HEK293 (cell line): ENCODE measurements around the gene PIP.
A peak's percentile ranks its signal among the peaks of the same experiment; 100 is the strongest.
"Not testable (repeated sequence)": the region's sequence is repeated elsewhere in the genome, so short reads cannot be mapped to it uniquely, and the experiment has no call there.

ENCODE experiments used
- CTCF ChIA-PET: fragments of 350-600 bp; formaldehyde crosslinking; extraction: SDS; loops from one replicate; lab custom pipeline; 2021; ENCODE audit warnings: antibody characterized with exemption; lab: Yijun Ruan, JAX
- POLR2A ChIA-PET: fragments of 300-600 bp; formaldehyde crosslinking; extraction: SDS; loops from one replicate; lab custom pipeline; 2020; ENCODE audit warnings: antibody characterized with exemption, inconsistent platforms; lab: Yijun Ruan, JAX
- H3K27ac ChIP-seq: fragments of 200-500 bp; sonication (Bioruptor generic); 2 replicates; pipeline ENCODE4 v1.5.1; 2014; ENCODE audit warnings: low read depth, low read length, control low read depth, inconsistent platforms; ENCODE audit errors: extremely low read depth
- H3K36me3 ChIP-seq, 2 experiments: fragments of 200-500 bp in 1 of 2; sonication (Bioruptor generic) in 1 of 2; 1 replicate in 1 of 2; 2 replicates in 1 of 2; pipeline ENCODE4 v1.5.1; 2014 to 2017; ENCODE audit warnings: inconsistent platforms in 2 of 2, low read length in 2 of 2; ENCODE audit not compliant: control insufficient read depth in 2 of 2, insufficient read depth in 1 of 2
- H3K4me1 ChIP-seq: fragments of 200-500 bp; sonication (Bioruptor generic); 2 replicates; pipeline ENCODE4 v1.5.1; 2014; ENCODE audit warnings: mild to moderate bottlenecking, low read length, inconsistent platforms; ENCODE audit not compliant: control insufficient read depth, insufficient read depth
- H3K4me3 ChIP-seq: 2 replicates; pipeline ENCODE4 v1.5.1; 2011; ENCODE audit warnings: low read depth, mild to moderate bottlenecking, control low read depth, low read length, moderate library complexity
- H3K9me3 ChIP-seq: fragments of 200-500 bp; sonication (Bioruptor generic); 2 replicates; pipeline ENCODE4 v1.5.1; 2014; ENCODE audit warnings: low read depth, low read length, inconsistent platforms; ENCODE audit not compliant: control insufficient read depth, insufficient read depth
- BCL11B ChIP-seq: fragments of 450-650 bp; formaldehyde crosslinking; IDR thresholded peaks from 2 replicates; pipeline ENCODE4 v1.5.1; 2016; ENCODE audit warnings: low read depth, missing biosample characterization, missing genetic modification characterization
- GLI2 ChIP-seq: fragments of 450-650 bp; formaldehyde crosslinking; IDR thresholded peaks from 2 replicates; pipeline ENCODE4; 2017; ENCODE audit warnings: missing biosample characterization, missing genetic modification characterization, low read depth, borderline replicate concordance
- HIC1 ChIP-seq: fragments of 450-650 bp; formaldehyde crosslinking; IDR thresholded peaks from 2 replicates; pipeline ENCODE4 v1.5.1; 2016; ENCODE audit warnings: missing biosample characterization, missing genetic modification characterization
- HOXD13 ChIP-seq: sonication (generic); formaldehyde crosslinking; IDR thresholded peaks from 2 replicates; pipeline ENCODE4 v1.8.0; 2022; ENCODE audit warnings: missing genetic modification reagents, borderline replicate concordance
- IKZF3 ChIP-seq: fragments of 450-650 bp; IDR thresholded peaks from 2 replicates; pipeline ENCODE4 v1.5.0; 2018; ENCODE audit warnings: missing biosample characterization, mild to moderate bottlenecking, missing genetic modification characterization, moderate library complexity
- KLF16 ChIP-seq: fragments of 450-650 bp; formaldehyde crosslinking; IDR thresholded peaks from 2 replicates; pipeline ENCODE4 v1.5.1; 2017; ENCODE audit warnings: missing biosample characterization, missing genetic modification characterization
- KLF7 ChIP-seq: fragments of 450-650 bp; formaldehyde crosslinking; IDR thresholded peaks from 2 replicates; pipeline ENCODE4 v1.5.1; 2016; ENCODE audit warnings: missing biosample characterization, missing genetic modification characterization, borderline replicate concordance
- REPIN1 ChIP-seq: fragments of 450-650 bp; formaldehyde crosslinking; IDR thresholded peaks from 2 replicates; pipeline ENCODE4 v1.5.1; 2017; ENCODE audit warnings: missing biosample characterization, missing genetic modification characterization, low read depth
- SP2 ChIP-seq: fragments of 450-650 bp; formaldehyde crosslinking; IDR thresholded peaks from 2 replicates; pipeline ENCODE4 v1.5.1; 2016; ENCODE audit warnings: missing biosample characterization, missing genetic modification characterization
- SP3 ChIP-seq: fragments of 450-650 bp; formaldehyde crosslinking; IDR thresholded peaks from 2 replicates; pipeline ENCODE4 v1.5.1; 2016; ENCODE audit warnings: missing biosample characterization, missing genetic modification characterization
- ZFP3 ChIP-seq: fragments of 450-650 bp; formaldehyde crosslinking; IDR thresholded peaks from 2 replicates; pipeline ENCODE4 v1.5.1; 2016; ENCODE audit warnings: low read depth, missing biosample characterization, missing genetic modification characterization
- ZNF112 ChIP-seq: fragments of 450-650 bp; formaldehyde crosslinking; IDR thresholded peaks from 2 replicates; pipeline ENCODE4 v1.5.0; 2017; ENCODE audit warnings: missing biosample characterization, missing genetic modification characterization
- ZNF146 ChIP-seq: fragments of 450-650 bp; formaldehyde crosslinking; IDR thresholded peaks from 2 replicates; pipeline ENCODE4 v1.5.1; 2016; ENCODE audit warnings: missing biosample characterization, missing genetic modification characterization
- ZNF148 ChIP-seq: fragments of 450-650 bp; formaldehyde crosslinking; IDR thresholded peaks from 2 replicates; pipeline ENCODE4 v1.5.0; 2017; ENCODE audit warnings: missing biosample characterization, missing genetic modification characterization, borderline replicate concordance
- ZNF223 ChIP-seq: fragments of 450-650 bp; formaldehyde crosslinking; IDR thresholded peaks from 2 replicates; pipeline ENCODE4 v1.5.1; 2016; ENCODE audit warnings: missing biosample characterization, missing genetic modification characterization
- ZNF324 ChIP-seq: fragments of 450-650 bp; formaldehyde crosslinking; IDR thresholded peaks from 2 replicates; pipeline ENCODE4 v1.5.1; 2016; ENCODE audit warnings: missing biosample characterization, missing genetic modification characterization
- ZNF426 ChIP-seq: fragments of 450-650 bp; formaldehyde crosslinking; IDR thresholded peaks from 2 replicates; pipeline ENCODE4 v1.5.1; 2017; ENCODE audit warnings: missing biosample characterization, missing genetic modification characterization, mild to moderate bottlenecking, inconsistent platforms, moderate library complexity
- ZNF48 ChIP-seq: fragments of 450-650 bp; formaldehyde crosslinking; IDR thresholded peaks from 2 replicates; pipeline ENCODE4 v1.5.1; 2016; ENCODE audit warnings: missing biosample characterization, missing genetic modification characterization
- ZNF621 ChIP-seq: fragments of 450-650 bp; formaldehyde crosslinking; IDR thresholded peaks from 2 replicates; pipeline ENCODE4 v1.5.1; 2017; ENCODE audit warnings: missing biosample characterization, missing genetic modification characterization
- ZNF692 ChIP-seq: fragments of 450-650 bp; formaldehyde crosslinking; IDR thresholded peaks from 2 replicates; pipeline ENCODE4 v1.5.1; 2016; ENCODE audit warnings: missing biosample characterization, missing genetic modification characterization
- ZNF776 ChIP-seq: fragments of 450-650 bp; formaldehyde crosslinking; IDR thresholded peaks from 2 replicates; pipeline ENCODE4 v1.5.0; 2017; ENCODE audit warnings: missing biosample characterization, missing genetic modification characterization, borderline replicate concordance

PIP gene

GRCh38 chr7:143096146-143096545 is 35.7 kb upstream of the PIP start:
- H3K4me3 ChIP-seq = no peak overlapping the region
- no peaks in the 10 kb centered on the region for H3K9me3 ChIP-seq
- H3K36me3 ChIP-seq = no peaks in the 10 kb centered on the region
- ChIA-PET POLR2A (no interaction called here), CTCF (no interaction called here)
- no peaks in the 10 kb centered on the region for H3K4me1 ChIP-seq
- H3K27ac ChIP-seq = no peak overlapping the region
- no peak for TF ChIP-seq SP3 (tag by site-specific recombination)
- TF ChIP-seq ZFP3 (tag by site-specific recombination) = no peak
- TF ChIP-seq ZNF621 (tag by site-specific recombination) = no peak
- no peak for TF ChIP-seq ZNF692 (tag by site-specific recombination)
- no peak for TF ChIP-seq BCL11B (tag by site-specific recombination)
- TF ChIP-seq ZNF112 (tag by site-specific recombination) = no peak
- no peak for TF ChIP-seq REPIN1 (tag by site-specific recombination)

GRCh38 chr7:143099579-143099978 is 32.3 kb upstream of the PIP start:
- H3K36me3 ChIP-seq, H3K4me1 ChIP-seq, H3K27ac ChIP-seq, H3K4me3 ChIP-seq, CTCF ChIA-PET, H3K9me3 ChIP-seq, POLR2A ChIA-PET: not testable (repeated sequence)
- TF ChIP-seq ZNF146 = 0 out of 2 replicates have a peak, but pooled peaks have one; percentile 38

- TF ChIP-seq ZNF776 (tag by site-specific recombination) = no peak
- TF ChIP-seq HIC1 (tag by site-specific recombination) = no peak
- no peak for TF ChIP-seq KLF7 (tag by site-specific recombination)
- no peak for TF ChIP-seq HOXD13 (CRISPR knock-in tag)
- TF ChIP-seq KLF16 (tag by site-specific recombination) = no peak
- no peak for TF ChIP-seq ZNF426 (tag by site-specific recombination)
- TF ChIP-seq IKZF3 (tag by site-specific recombination) = no peak
- TF ChIP-seq ZNF148 = no peak
- TF ChIP-seq ZNF324 (tag by site-specific recombination) = no peak
- TF ChIP-seq GLI2 (tag by site-specific recombination) = no peak
- no peak for TF ChIP-seq ZNF223 (tag by site-specific recombination)
- no peak for TF ChIP-seq SP2 (tag by site-specific recombination)
- no peak for TF ChIP-seq ZNF48
- POLR2A ChIA-PET = no interaction called here
- CTCF ChIA-PET = no interaction called here
- H3K4me3 ChIP-seq = no peak overlapping the region
- H3K27ac ChIP-seq = no peak overlapping the region
- no peaks in the 10 kb centered on the region for H3K4me1 ChIP-seq
- H3K36me3 ChIP-seq = no peaks in the 10 kb centered on the region
- H3K9me3 ChIP-seq = no peaks in the 10 kb centered on the region
Observed at GRCh38 chr7:143104759-143105158, 27.1 kb upstream of the PIP start.

- CTCF ChIA-PET = not testable (repeated sequence)
Observed at GRCh38 chr7:143108019-143108418, 23.9 kb upstream of the PIP start.

More at GRCh38 chr7:143108019-143108418, 23.9 kb upstream of the PIP start:
- H3K36me3 ChIP-seq, H3K9me3 ChIP-seq, H3K4me3 ChIP-seq, H3K4me1 ChIP-seq, POLR2A ChIA-PET, H3K27ac ChIP-seq: not testable (repeated sequence)
